B cell (primary cell): ENCODE results near the gene KAZN. TPM values are rescaled to one million over a fixed set of nuclear protein-coding genes. Genes with fewer than 3 reads are reported as not detected.
A peak's percentile ranks its signal among the peaks of the same experiment; 100 is the strongest.

ENCODE experiments used
- ATAC-seq: fragments of 200-7000 bp; cut with Tn5 transposase; one replicate; pipeline ENCODE4 v1.10.0; 2021; ENCODE audit warnings: low read depth, mild to moderate bottlenecking, moderate number of reproducible peaks, moderate library complexity
- CTCF ChIA-PET: fragments of 350-600 bp; sonication (Branson Sonifier 250); formaldehyde crosslinking; loops from one replicate; lab custom pipeline; 2021; ENCODE audit warnings: antibody characterized with exemption, inconsistent platforms; lab: Charles Lee
- POLR2A ChIA-PET: fragments of 350-600 bp; sonication (Branson Sonifier 250); formaldehyde crosslinking; loops from one replicate; lab custom pipeline; 2021; ENCODE audit warnings: antibody characterized with exemption; lab: Charles Lee
- DNase-seq: peaks from one replicate; pipeline ENCODE4 v3.0.0; 2013
- H2AFZ ChIP-seq: 2 replicates; pipeline ENCODE4 v1.6.1; 2012; ENCODE audit warnings: mild to moderate bottlenecking, low read depth, low read length; ENCODE audit not compliant: insufficient read depth, poor library complexity, severe bottlenecking
- H3K27ac ChIP-seq, 2 donors: 1 replicate in 1 of 2; 2 replicates in 1 of 2; pipeline ENCODE4 v1.5.1; 2012 to 2013; ENCODE audit warnings: low read length in 2 of 2, mild to moderate bottlenecking in 2 of 2, moderate library complexity in 1 of 2
- H3K27me3 ChIP-seq, 4 experiments: fragments of 200-600 bp in 1 of 4; sonication (generic) in 1 of 4; replicated peaks in 1 of 4; 1 replicate in 2 of 4; 2 replicates in 2 of 4; pipeline versions ENCODE4 v1.6.1 to v1.7.0; 2013 to 2016; ENCODE audit warnings: low read length in 3 of 4, mild to moderate bottlenecking in 2 of 4, mixed read lengths in 1 of 4, moderate library complexity in 1 of 4; ENCODE audit not compliant: insufficient read depth in 4 of 4, control insufficient read depth in 3 of 4; ENCODE audit errors: control extremely low read depth in 1 of 4
- H3K36me3 ChIP-seq, 2 experiments: replicated peaks in 1 of 2; 1 replicate in 1 of 2; 2 replicates in 1 of 2; pipeline versions ENCODE4 v1.6.1 to v1.7.1; 2013; ENCODE audit warnings: low read length in 1 of 2; ENCODE audit not compliant: insufficient read depth in 2 of 2, control insufficient read depth in 1 of 2; ENCODE audit errors: control extremely low read depth in 1 of 2, extremely low read depth in 1 of 2
- H3K4me1 ChIP-seq, 2 donors: fragments of 200-600 bp in 1 of 2; sonication (generic) in 1 of 2; 1 replicate in 1 of 2; 2 replicates in 1 of 2; pipeline versions ENCODE4 v1.5.1 to v1.6.1; 2013 to 2017; ENCODE audit warnings: low read length in 2 of 2; ENCODE audit not compliant: control insufficient read depth in 2 of 2, insufficient read depth in 2 of 2
- H3K4me2 ChIP-seq: replicated peaks from 2 replicates; pipeline ENCODE3; 2012; ENCODE audit warnings: mild to moderate bottlenecking, low read depth, low read length; ENCODE audit not compliant: poor library complexity, severe bottlenecking
- H3K4me3 ChIP-seq, 5 experiments: fragments of 200-600 bp in 1 of 5; sonication (generic) in 1 of 5; 1 replicate in 3 of 5; 2 replicates in 2 of 5; pipeline versions ENCODE4 v1.5.1 to v1.7.0; 2011 to 2016; ENCODE audit warnings: low read length in 4 of 5, mild to moderate bottlenecking in 4 of 5, low read depth in 2 of 5, control low read depth in 1 of 5, moderate library complexity in 1 of 5; ENCODE audit not compliant: insufficient read depth in 1 of 5; ENCODE audit errors: control extremely low read depth in 1 of 5, extremely low read depth in 1 of 5
- H3K79me2 ChIP-seq: fragments of 200-600 bp; sonication (generic); one replicate; pipeline ENCODE4 v1.6.0; 2016; ENCODE audit warnings: low read length; ENCODE audit not compliant: control insufficient read depth, insufficient read depth
- H3K9ac ChIP-seq: fragments of 200-600 bp; sonication (generic); 2 replicates; pipeline ENCODE4 v1.6.1; 2017; ENCODE audit warnings: mild to moderate bottlenecking, low read length, moderate library complexity
- H3K9me3 ChIP-seq, 3 donors: one replicate each; pipeline versions ENCODE4 v1.6.1 to v1.7.1; 2013; ENCODE audit warnings: low read length in 2 of 3; ENCODE audit not compliant: control insufficient read depth in 2 of 3, insufficient read depth in 1 of 3; ENCODE audit errors: control extremely low read depth in 1 of 3
- H4K20me1 ChIP-seq: 2 replicates; pipeline ENCODE4 v1.6.0; 2012; ENCODE audit warnings: mild to moderate bottlenecking, low read length; ENCODE audit not compliant: insufficient read depth, control insufficient read depth, poor library complexity, severe bottlenecking
- H3K27ac Mint-ChIP-seq: one replicate; pipeline ENCODE4 v1.8.0; 2021; ENCODE audit warnings: mixed read lengths
- H3K27me3 Mint-ChIP-seq: one replicate; pipeline ENCODE4 v1.8.0; 2021; ENCODE audit warnings: mixed read lengths
- H3K4me1 Mint-ChIP-seq: one replicate; pipeline ENCODE4 v1.8.0; 2021; ENCODE audit warnings: mixed read lengths
- H3K4me3 Mint-ChIP-seq: one replicate; pipeline ENCODE4 v1.8.0; 2021; ENCODE audit warnings: mixed read lengths
- H3K9me3 Mint-ChIP-seq: one replicate; pipeline ENCODE4 v1.8.0; 2022; ENCODE audit warnings: mixed read lengths; ENCODE audit not compliant: insufficient read depth
- CTCF ChIP-seq: fragments of 200-600 bp; IDR thresholded peaks from one replicate; pipeline ENCODE4 v1.8.0; 2022; ENCODE audit warnings: antibody characterized with exemption, mild to moderate bottlenecking
- EZH2 ChIP-seq: IDR thresholded peaks from 2 replicates; pipeline ENCODE4 v1.6.1; 2012; ENCODE audit warnings: borderline replicate concordance, low read depth, mild to moderate bottlenecking, moderate library complexity, low read length; ENCODE audit not compliant: insufficient read depth, poor library complexity, severe bottlenecking
- WGBS: methylation state at CpG from one replicate; pipeline ENCODE4 v1.1.5; 2013; ENCODE audit warnings: missing lambda C conversion rate; ENCODE audit not compliant: insufficient coverage; 5-methylcytosine and 5-hydroxymethylcytosine counted together
- intact Hi-C: fragments of 100-400 bp; cut with micrococcal nuclease; formaldehyde crosslinking; loops from one replicate; pipeline ENCODE4 v1.10.0; 2022
- polyA plus RNA-seq: library from polyadenylated mRNA; depleted of rRNA; stranded (reverse); fragments of >200 nt; gene quantifications from 2 replicates; pipeline ENCODE4 v1.2.3, GENCODE V29; 2012
- total RNA-seq, 2 donors: library from RNA; stranded (reverse); fragments of 120-200 nt in 1 of 2; gene quantifications; 1 replicate in 1 of 2; 2 replicates in 1 of 2; pipeline versions ENCODE4 v1.2.3 to v1.2.4, GENCODE V29; 2013 to 2022

The KAZN gene
- total and polyA plus RNA-seq, 2 donors (not counting 1 experiment from before 2014, with no cell fraction given), result 0.13 to 0.39 TPM

DNA sequence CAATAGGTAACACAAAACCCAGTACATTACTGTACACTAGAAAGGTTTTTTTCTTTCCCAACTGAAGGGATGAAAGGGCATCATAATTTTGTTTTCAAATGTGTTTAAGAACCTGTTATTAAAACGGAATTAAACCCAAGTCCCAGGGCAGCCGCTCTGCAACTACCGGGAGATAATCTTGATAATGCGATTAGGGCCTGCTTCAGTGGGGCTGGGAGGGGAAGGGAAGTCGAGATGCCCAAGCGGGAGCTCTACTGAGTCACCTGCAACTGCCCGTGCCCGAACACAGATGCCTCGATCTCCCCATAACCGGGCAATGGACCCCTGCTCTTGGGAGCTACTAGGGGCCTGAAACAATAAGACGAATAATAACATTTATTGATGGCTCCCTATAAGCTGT is 61.4 kb downstream of the KAZN start:
- no peak for ATAC-seq
- POLR2A ChIA-PET, result no interaction called here
- Histone ChIP-seq H3K4me3 (no peak overlapping the region), H3K79me2 (no peaks in the 10 kb centered on the region), H3K4me1 (peaks cover 0 to 3% of the 10 kb centered on the region in 2 donors), H2AFZ (no peak overlapping the region), H3K9me3 (peaks cover 0 to 11% (median 0%) of the 10 kb centered on the region in 3 donors), H4K20me1 (no peaks in the 10 kb centered on the region), H3K4me2 (no peak overlapping the region), H3K9ac (no peak overlapping the region), H3K36me3 (no peaks in the 10 kb centered on the region), H3K27ac (no peak overlapping the region), H3K27me3 (no peaks in the 10 kb centered on the region)
- intact Hi-C loops, result no loop called here
- Mint-ChIP-seq H3K27ac (no peak overlapping the region), H3K27me3 (peaks cover 15% of the 10 kb centered on the region), H3K9me3 (no peaks in the 10 kb centered on the region), H3K4me3 (no peak overlapping the region), H3K4me1 (peaks cover 2% of the 10 kb centered on the region)
- 95% methylated on average over 11 of the region's 11 CpGs for WGBS
- DNase-seq, result no peak
- CTCF ChIA-PET, result no interaction called here
- TF ChIP-seq CTCF (no peak), EZH2 (no peak)

GRCh38 chr1:14660801-14661200 is 62.3 kb downstream of the KAZN start:
- intact Hi-C loops, result no loop called here

More at GRCh38 chr1:14660801-14661200, 62.3 kb downstream of the KAZN start:
- Histone ChIP-seq H3K27ac (no peak overlapping the region), H3K9ac (no peak overlapping the region), H3K36me3 (no peaks in the 10 kb centered on the region), H3K4me2 (peak overlapping the region; percentile 3), H2AFZ (peak overlapping the region; percentile 56), H3K4me1 (peaks cover 0 to 3% of the 10 kb centered on the region in 2 donors), H4K20me1 (no peaks in the 10 kb centered on the region), H3K9me3 (peaks cover 0 to 11% (median 0%) of the 10 kb centered on the region in 3 donors), H3K27me3 (no peaks in the 10 kb centered on the region), H3K79me2 (no peaks in the 10 kb centered on the region), H3K4me3 (no peak overlapping the region)
- ChIA-PET POLR2A (no interaction called here), CTCF (no interaction called here)
- no peak for TF ChIP-seq CTCF
- no peak for TF ChIP-seq EZH2
- Mint-ChIP-seq H3K4me3 (no peak overlapping the region), H3K27me3 (peaks cover 9% of the 10 kb centered on the region), H3K27ac (no peak overlapping the region), H3K4me1 (peaks cover 2% of the 10 kb centered on the region), H3K9me3 (no peaks in the 10 kb centered on the region)
- 100% methylated on average over 1 of the region's 8 CpGs for WGBS
- DNase-seq (peak; percentile 10), ATAC-seq (no peak)
